HG02981 (cell line): ENCODE data around the gene TMEM222.

Source experiments
- ATAC-seq: cut with Tn5 transposase; IDR thresholded peaks from one replicate; pipeline ENCODE4 v1.9.1; 2021; ENCODE audit warnings: mild to moderate bottlenecking, moderate library complexity; ENCODE audit not compliant: unreplicated experiment

Gene TMEM222

GRCh38 chr1:27306071-27306470 is 15.9 kb upstream of the TMEM222 start:
- ATAC-seq, result no peak

- no peak for ATAC-seq
Observed at GRCh38 chr1:27306892-27307761, 14.8 kb upstream of the TMEM222 start.

DNA sequence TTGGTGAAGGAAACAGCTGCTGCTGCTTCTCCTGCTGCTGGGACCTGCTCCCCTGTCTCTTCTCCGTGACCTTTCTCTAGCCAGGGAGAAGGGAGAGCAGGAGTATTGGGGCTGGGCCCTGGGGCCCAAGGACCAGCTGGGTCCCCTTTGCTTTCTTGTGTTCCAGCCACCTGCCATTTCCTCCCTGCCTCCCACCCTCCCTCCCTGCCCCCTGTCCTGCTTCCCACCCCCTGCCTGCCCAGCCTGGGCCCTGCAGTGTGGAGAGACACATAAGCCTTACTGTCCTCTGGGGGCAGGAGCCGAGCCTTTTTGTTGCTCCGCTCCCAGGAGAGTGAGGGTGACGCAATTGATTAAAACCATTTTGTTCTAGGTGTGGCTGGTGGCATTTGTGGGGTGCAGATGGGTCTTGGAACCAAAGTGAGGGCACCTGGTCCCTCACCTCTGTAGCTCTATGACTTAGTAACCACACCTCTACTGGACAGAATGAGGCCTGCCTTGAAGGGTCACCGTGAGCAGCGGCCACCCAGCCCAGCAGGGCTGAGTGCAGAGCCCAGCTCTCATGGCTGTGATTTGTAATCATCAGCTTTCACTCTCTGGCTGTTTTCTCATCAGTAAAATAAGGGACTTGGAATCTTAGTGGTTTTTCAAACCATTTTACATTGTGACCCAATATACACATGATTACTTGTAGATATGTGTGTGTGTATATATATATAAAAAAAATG is 13.9 kb upstream of the TMEM222 start:
- ATAC-seq, result no peak

GRCh38 chr1:27314169-27314568 is 7.8 kb upstream of the TMEM222 start:
- ATAC-seq, result no peak

GRCh38 chr1:27314737-27315136 is 7.2 kb upstream of the TMEM222 start:
- ATAC-seq, result no peak

DNA sequence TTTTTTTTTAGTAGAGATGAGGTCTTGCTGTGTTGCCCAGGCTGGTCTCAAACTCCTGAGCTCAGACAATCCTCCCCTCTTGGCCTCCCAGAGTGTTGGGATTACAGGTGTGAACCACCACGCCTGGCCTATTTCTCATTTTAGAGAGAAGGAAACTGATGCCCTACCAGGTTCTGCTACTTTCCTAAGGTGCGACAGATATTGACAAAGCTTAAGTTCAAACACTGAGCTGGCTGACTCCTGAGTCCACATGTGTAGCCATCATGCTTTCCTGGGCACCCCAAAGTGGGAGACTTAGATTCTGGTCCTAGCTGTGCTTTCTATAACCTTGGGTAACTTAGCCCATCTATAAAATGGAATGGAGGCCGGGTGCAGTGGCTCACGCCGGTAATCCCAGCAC is 5.1 kb upstream of the TMEM222 start:
- no peak for ATAC-seq

DNA sequence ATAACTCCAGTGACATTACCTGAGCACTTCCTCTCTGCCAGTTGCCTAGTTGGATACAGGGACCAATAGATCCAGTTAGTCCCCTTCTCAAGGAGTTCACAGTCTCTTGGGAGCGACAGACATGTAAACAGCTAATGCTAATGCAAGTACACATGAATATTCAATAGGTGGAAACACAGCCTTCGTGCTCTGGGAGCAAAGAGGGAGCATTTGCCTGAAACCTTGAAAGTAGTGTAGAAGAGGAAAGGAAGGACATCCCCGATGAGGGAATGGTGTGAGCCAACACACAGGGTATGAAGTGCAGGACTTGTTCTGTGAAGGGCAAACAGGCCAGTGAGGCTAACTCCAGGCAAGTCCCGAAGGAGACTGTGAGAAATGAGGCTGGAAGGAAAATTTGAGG is 3.8 kb upstream of the TMEM222 start:
- no peak for ATAC-seq

GRCh38 chr1:27318596-27318995 is 3.4 kb upstream of the TMEM222 start:
- no peak for ATAC-seq

GRCh38 chr1:27322569-27323240 is 742 bp downstream of the TMEM222 start:
- ATAC-seq, result no peak

GRCh38 chr1:27325286-27325685 is 3.3 kb downstream of the TMEM222 start:
- ATAC-seq, result no peak

DNA sequence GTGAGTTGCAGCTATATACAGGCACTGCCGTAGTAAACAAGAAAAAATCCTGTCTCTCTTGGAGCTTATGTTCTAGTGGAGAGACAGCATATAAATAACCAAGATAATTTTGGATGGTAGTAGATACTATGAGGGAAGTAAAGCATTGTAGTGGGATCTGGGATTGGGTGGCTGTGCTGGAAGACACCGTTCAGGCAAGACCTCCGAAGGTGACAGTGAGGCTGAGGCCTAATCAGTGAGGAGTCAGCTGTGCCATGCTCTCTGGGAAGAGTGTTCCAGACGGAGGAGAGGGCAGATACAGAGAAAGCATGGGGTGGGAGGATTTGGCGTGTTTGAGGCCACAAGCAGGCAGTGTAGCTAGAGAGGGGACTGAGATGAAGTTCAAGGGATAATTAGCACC is 6.0 kb downstream of the TMEM222 start:
- ATAC-seq, result no peak

- no peak for ATAC-seq
Observed at GRCh38 chr1:27330786-27331185, 8.8 kb downstream of the TMEM222 start.

DNA sequence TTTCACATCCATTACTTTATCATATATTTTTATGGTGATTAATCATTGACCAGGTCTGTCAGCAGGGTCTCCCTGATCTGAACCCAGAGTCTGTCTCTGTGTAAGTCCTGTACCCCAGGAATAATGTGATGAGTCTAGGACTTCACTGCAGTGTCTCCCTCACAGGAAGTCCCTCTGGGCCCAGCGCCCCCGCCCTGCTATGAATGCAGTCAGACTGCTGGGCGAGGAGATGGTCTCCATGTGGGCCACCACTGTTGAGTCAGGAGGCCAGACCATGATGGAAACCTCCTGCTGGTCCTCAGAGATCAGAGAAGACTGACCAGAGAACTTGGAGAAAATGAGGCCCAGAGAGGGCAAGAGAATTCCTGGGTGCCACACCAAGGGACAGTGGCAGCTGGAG is 9.5 kb downstream of the TMEM222 start:
- ATAC-seq, result no peak

- no peak for ATAC-seq
Observed at GRCh38 chr1:27331922-27332321, 10.0 kb downstream of the TMEM222 start.

DNA sequence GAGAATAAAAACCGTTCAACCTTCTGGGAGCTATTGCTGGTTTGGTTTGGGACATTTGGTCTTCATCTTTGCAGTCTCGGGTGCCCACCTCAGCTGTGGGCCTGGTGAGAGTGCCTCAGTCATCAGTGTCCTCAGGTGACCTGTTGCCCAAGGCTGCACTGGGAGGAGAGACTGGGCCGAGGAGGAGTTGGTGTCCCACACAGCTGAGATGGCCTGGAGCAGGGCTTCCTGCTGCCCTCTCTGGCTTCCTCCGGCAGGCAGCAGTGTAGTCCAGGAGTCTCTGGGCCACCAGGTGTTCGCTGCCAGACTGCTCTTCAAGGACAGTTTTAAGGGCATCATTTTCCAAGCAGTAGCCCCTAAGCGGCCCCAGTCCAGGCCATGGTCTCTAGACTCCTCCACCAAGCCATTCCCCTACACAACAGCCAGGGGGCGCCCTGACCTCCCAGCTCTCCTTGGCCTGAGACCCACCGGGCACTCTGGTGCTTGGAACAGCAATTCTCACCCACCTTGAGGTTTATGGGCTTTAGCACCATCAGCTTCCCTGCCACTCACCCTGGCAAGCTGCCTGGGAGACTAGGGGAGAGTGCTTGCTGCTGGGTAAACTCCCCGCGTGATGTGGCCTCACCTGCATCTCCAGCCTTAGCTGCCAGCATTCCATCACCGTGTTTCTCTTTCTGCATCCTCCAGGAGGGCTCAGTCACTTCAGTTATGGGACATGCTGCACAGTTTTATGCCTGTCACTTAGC is 10.7 kb downstream of the TMEM222 start:
- no peak for ATAC-seq

GRCh38 chr1:27333717-27334279 is 11.8 kb downstream of the TMEM222 start:
- ATAC-seq, result no peak

DNA sequence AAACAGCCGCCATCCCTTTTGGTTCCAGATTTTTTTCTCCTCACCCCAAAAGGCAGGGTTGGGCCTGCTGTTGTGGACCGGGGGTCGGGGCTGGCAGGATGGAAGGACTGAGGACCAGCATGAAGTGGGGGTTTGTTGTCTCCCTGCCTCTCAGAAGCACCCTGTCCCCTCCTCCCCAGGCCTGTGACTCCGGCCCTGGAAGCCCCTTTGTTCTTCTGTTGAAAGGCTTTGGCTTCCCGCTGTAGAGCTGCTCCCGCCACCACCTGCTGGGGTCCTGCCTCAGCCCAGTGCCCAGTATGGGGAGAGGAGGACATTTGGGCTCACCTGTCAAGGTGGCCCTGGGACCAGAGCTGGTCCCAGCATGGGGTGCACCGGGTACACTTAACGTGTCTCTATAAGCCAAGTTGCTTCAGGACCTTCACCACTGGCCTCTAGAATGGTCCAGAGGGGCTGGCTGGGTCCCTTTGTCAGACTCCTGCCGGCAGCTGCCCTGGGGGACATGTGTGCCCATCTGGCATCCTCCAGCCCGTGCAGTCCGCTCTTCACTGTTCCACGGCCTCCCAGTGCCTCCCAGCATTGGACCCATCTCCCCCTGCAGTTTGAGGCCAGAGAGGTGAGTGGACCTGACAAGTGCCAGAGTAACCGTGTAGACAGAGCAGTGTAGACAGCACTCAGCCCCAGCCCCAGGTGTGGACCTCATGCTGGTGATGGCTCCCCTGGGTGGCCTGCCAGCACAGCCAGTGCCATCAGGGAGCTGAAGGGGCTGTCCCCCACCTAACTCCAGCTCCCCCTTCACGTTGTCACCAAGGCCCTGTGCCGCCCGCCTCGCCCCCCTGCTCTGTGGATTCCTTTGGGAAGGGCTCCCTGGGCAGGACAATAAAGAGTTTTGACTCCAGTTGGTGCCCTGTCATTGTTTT is 13.8 kb downstream of the TMEM222 start:
- no peak for ATAC-seq

DNA sequence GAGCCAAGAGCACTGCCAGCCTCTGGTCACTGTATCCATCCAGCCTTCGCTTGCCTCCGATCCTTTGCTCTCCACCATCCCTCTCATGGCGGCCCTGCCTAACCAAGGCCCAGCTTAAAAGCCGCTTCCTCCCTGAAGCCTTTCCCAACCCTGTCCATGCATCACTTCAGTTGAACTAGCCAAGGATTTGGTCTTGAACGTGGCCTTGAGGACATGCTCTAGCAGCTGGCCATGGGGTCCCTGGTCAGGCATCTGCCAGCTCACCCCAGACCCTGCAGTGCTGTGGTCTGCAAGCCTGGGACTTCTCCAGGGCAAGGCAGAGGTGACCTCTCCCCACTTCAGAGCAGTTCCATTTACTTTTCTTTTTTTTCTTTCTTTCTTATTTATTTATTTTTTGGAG is 14.8 kb downstream of the TMEM222 start:
- no peak for ATAC-seq

DNA sequence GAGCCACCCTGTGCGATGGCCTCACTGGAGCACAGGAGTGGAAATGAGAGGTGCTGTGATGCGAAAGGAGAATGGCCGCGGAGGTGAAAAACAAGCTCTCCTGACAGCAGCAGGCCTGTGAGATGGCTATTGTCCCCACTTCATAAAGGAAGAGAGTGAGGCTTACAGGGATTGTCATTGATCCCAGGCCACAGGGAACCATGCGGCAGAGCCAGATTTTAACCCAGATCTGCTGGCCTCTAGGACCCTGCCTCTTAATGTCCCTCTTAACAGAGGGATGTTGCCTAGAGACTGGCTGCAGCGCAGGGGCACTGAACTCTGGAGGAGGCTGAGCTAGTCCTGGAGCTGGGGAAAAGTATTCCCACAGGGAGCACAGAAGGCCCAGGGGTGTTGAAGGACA is 16.8 kb downstream of the TMEM222 start:
- no peak for ATAC-seq

- ATAC-seq, result no peak
Observed at GRCh38 chr1:27339213-27339612, 17.2 kb downstream of the TMEM222 start.
